ENCODE results near the gene GALM.
"Not testable (repeated sequence)": the region's sequence is repeated elsewhere in the genome, so short reads cannot be mapped to it uniquely, and the experiment has no call there.

GALM gene

GRCh38 chr2:38748943-38749804, 83.3 kb downstream of the GALM start:
- peaks cover 6% of the 10 kb centered on the region for H3K4me1 ChIP-seq (ENCODE audit: insufficient read depth, low read length)
- no peak overlapping the region for H3K27ac ChIP-seq (ENCODE audit: low read length)
- H3K9me3 ChIP-seq (ENCODE audit: insufficient read depth, low read depth, low read length): no peaks in the 10 kb centered on the region
- H3K27me3 ChIP-seq (ENCODE audit: insufficient read depth, low read length): no peaks in the 10 kb centered on the region
- H3K36me3 ChIP-seq (ENCODE audit: insufficient read depth, low read depth, low read length): peaks cover 64% of the 10 kb centered on the region
- H3K4me3 ChIP-seq (ENCODE audit: low read length): peak overlapping the region; percentile 92
- H3K9ac ChIP-seq (ENCODE audit: low read depth, low read length): peak overlapping the region; percentile 99

GRCh38 chr2:38750011-38750890, 84.3 kb downstream of the GALM start:
- no peaks in the 10 kb centered on the region for H3K27me3 ChIP-seq (ENCODE audit: insufficient read depth, low read length)
- peaks cover 53% of the 10 kb centered on the region for H3K36me3 ChIP-seq (ENCODE audit: insufficient read depth, low read depth, low read length)
- peak overlapping the region; percentile 92 for H3K4me3 ChIP-seq (ENCODE audit: low read length)
- peaks cover 6% of the 10 kb centered on the region for H3K4me1 ChIP-seq (ENCODE audit: insufficient read depth, low read length)
- peak overlapping the region; percentile 99 for H3K9ac ChIP-seq (ENCODE audit: low read depth, low read length)
- H3K9me3 ChIP-seq (ENCODE audit: insufficient read depth, low read depth, low read length): no peaks in the 10 kb centered on the region
- peak overlapping the region; percentile 96 for H3K27ac ChIP-seq (ENCODE audit: low read length)

GRCh38 chr2:38750891-38751595, 85.1 kb downstream of the GALM start, which contains the start of gene SRSF7:
Gene SRSF7, minus strand, starts transcription at chr2:38751361. Its CDS starts 105 bp downstream, at chr2:38751256.
- Histone ChIP-seq H3K4me1 (ENCODE audit: insufficient read depth, low read length) (peaks cover 6% of the 10 kb centered on the region), H3K27me3 (ENCODE audit: insufficient read depth, low read length) (no peaks in the 10 kb centered on the region), H3K9ac (ENCODE audit: low read depth, low read length) (peak within 1 kb of the TSS; percentile 99), H3K4me3 (ENCODE audit: low read length) (peak within 1 kb of the TSS; percentile 92), H3K9me3 (ENCODE audit: insufficient read depth, low read depth, low read length) (no peaks in the 10 kb centered on the region), H3K27ac (ENCODE audit: low read length) (peak within 1 kb of the TSS; percentile 96), H3K36me3 (ENCODE audit: insufficient read depth, low read depth, low read length) (peaks cover 46% of the 10 kb centered on the region)

DNA sequence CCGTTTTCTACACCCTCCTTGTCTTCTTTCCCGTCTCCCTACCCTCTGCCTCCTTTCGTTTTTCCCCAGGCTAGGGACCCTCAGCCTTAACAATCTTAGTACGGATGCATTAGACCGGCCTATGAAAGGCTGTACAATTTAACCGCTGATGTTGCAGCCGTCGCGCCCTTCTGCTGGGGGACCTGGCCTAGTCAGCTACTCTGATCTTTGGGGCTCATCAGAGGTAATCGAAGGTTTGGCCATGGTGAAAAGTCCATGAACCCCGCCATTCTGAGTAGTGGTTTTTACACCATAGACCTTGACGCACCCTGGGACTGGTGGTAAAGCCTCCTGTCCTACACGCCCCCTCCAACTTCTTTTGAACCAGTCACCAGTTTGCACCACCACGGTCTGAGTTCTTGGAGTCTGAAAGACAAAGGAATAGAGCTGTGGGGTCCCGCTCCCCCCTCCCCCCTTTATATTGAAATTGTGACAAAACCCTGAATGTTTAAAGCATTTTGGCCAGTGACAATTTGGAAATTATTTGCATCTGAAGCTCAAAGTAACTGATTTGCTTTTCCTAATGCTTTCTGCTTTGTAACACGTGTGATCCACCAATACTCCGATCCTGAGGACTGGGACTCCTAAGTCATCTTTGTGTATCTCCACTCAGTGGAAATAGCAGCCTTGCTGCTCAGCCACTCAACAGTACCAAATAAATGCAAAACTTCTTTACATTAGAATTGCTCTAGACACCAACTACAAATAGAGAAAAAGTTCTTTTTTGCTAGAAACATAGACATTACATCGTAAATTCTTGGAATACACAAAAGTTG, 85.9 kb downstream of the GALM start:
- Histone ChIP-seq H3K27me3 (ENCODE audit: insufficient read depth, low read length) (no peaks in the 10 kb centered on the region), H3K4me3 (ENCODE audit: low read length) (peak overlapping the region; percentile 92), H3K4me1 (ENCODE audit: insufficient read depth, low read length) (peaks cover 6% of the 10 kb centered on the region), H3K36me3 (ENCODE audit: insufficient read depth, low read depth, low read length) (peaks cover 38% of the 10 kb centered on the region), H3K9me3 (ENCODE audit: insufficient read depth, low read depth, low read length) (no peaks in the 10 kb centered on the region), H3K27ac (ENCODE audit: low read length) (peak overlapping the region; percentile 86), H3K9ac (ENCODE audit: low read depth, low read length) (peak overlapping the region; percentile 92)

- Histone ChIP-seq H3K36me3 (ENCODE audit: insufficient read depth, low read depth, low read length) (peaks cover 15% of the 10 kb centered on the region), H3K4me3 (ENCODE audit: low read length) (no peak overlapping the region), H3K27ac (ENCODE audit: low read length) (no peak overlapping the region), H3K4me1 (ENCODE audit: insufficient read depth, low read length) (peaks cover 6% of the 10 kb centered on the region), H3K9me3 (ENCODE audit: insufficient read depth, low read depth, low read length) (no peaks in the 10 kb centered on the region), H3K27me3 (ENCODE audit: insufficient read depth, low read length) (no peaks in the 10 kb centered on the region), H3K9ac (ENCODE audit: low read depth, low read length) (no peak overlapping the region)
Measured at GRCh38 chr2:38754049-38754448, 88.1 kb downstream of the GALM start.

- H3K4me1 ChIP-seq (ENCODE audit: insufficient read depth, low read length): peaks cover 6% of the 10 kb centered on the region
- H3K27me3 ChIP-seq (ENCODE audit: insufficient read depth, low read length): no peaks in the 10 kb centered on the region
- H3K9me3 ChIP-seq (ENCODE audit: insufficient read depth, low read depth, low read length): no peaks in the 10 kb centered on the region
- no peak overlapping the region for H3K4me3 ChIP-seq (ENCODE audit: low read length)
- peaks cover 11% of the 10 kb centered on the region for H3K36me3 ChIP-seq (ENCODE audit: insufficient read depth, low read depth, low read length)
- H3K27ac ChIP-seq (ENCODE audit: low read length): no peak overlapping the region
- H3K9ac ChIP-seq (ENCODE audit: low read depth, low read length): no peak overlapping the region
Measured at GRCh38 chr2:38754506-38754905, 88.6 kb downstream of the GALM start.

DNA sequence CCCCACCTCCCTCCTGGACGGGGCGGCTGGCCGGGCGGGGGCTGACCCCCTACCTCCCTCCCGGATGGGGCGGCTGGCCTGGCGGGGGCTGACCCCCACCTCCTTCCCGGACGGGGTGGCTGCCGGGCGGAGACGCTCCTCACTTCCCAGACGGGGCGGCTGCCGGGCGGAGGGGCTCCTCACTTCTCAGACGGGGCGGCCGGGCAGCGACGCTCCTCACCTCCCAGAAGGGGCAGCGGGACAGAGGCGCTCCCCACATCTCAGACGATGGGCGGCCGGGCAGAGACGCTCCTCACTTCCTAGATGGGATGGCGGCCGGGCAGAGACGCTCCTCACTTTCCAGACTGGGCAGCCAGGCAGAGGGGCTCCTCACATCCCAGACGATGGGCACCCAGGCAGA, 90.0 kb downstream of the GALM start:
- not testable (repeated sequence) for H3K27ac ChIP-seq (ENCODE audit: low read length); H3K36me3 ChIP-seq (ENCODE audit: insufficient read depth, low read depth, low read length); H3K9ac ChIP-seq (ENCODE audit: low read depth, low read length); H3K4me1 ChIP-seq (ENCODE audit: insufficient read depth, low read length); H3K9me3 ChIP-seq (ENCODE audit: insufficient read depth, low read depth, low read length); H3K4me3 ChIP-seq (ENCODE audit: low read length); H3K27me3 ChIP-seq (ENCODE audit: insufficient read depth, low read length)

DNA sequence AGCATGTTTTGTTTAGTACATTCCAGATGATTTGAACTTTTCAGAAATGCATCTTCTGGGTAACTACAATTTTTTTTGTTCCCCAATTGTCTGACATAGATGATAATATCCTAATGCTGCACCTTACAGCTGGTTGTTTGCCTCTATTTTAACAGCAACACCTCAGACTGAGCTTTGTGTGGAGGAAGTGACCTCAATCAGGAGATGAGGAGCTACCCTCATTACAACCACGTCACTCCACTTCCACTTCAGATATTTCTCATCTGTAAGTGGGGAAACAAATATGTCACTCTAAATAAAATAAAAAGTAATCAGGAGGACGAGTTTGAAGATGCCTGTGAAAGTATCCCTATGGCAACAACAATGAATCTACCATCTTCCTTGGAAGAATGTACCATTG, 97.3 kb downstream of the GALM start:
- Histone ChIP-seq H3K27me3 (ENCODE audit: insufficient read depth, low read length) (no peaks in the 10 kb centered on the region), H3K4me3 (ENCODE audit: low read length) (no peak overlapping the region), H3K4me1 (ENCODE audit: insufficient read depth, low read length) (no peaks in the 10 kb centered on the region), H3K27ac (ENCODE audit: low read length) (no peak overlapping the region), H3K36me3 (ENCODE audit: insufficient read depth, low read depth, low read length) (no peaks in the 10 kb centered on the region), H3K9me3 (ENCODE audit: insufficient read depth, low read depth, low read length) (no peaks in the 10 kb centered on the region), H3K9ac (ENCODE audit: low read depth, low read length) (no peak overlapping the region)

DNA sequence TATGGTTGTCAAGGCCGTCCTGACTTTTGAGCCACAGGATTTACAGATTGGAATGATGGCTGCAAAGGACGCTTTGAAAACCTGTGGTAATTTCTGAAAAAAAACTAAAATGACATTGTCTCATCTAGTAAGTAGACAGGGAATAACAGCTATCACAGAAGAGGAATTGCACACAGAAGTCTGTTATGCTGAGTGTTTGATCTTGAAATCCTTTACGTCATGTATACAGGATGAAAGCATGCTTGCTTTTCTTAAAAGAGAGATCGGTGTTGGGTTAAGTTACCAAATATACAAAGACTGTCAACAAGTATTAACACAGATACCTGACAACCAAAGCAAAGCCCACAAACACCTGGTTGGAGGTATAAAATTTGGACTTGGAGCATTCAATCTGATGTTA, 97.8 kb downstream of the GALM start:
- Histone ChIP-seq H3K36me3 (ENCODE audit: insufficient read depth, low read depth, low read length) (no peaks in the 10 kb centered on the region), H3K9me3 (ENCODE audit: insufficient read depth, low read depth, low read length) (no peaks in the 10 kb centered on the region), H3K27ac (ENCODE audit: low read length) (no peak overlapping the region), H3K9ac (ENCODE audit: low read depth, low read length) (no peak overlapping the region), H3K4me3 (ENCODE audit: low read length) (no peak overlapping the region), H3K27me3 (ENCODE audit: insufficient read depth, low read length) (no peaks in the 10 kb centered on the region), H3K4me1 (ENCODE audit: insufficient read depth, low read length) (no peaks in the 10 kb centered on the region)

DNA sequence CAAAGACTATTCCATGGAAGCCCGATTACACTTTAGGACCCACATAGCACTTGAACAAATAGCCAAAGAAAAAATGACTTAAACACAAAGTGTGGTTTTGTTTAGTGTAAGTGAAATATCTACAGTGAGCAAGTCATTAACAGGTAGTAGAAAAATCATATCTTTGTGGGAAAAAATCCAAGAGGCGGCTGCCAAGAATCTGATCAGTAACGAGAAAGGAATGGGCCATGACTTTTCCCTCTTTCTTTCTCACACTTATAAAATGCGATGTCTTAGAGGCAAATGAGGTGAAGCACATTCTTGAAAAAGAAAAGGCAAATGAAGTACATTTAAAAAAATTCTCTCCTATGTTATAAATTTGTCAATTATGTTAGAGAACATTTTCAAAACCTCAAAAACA, 99.2 kb downstream of the GALM start:
- Histone ChIP-seq H3K27me3 (ENCODE audit: insufficient read depth, low read length) (no peaks in the 10 kb centered on the region), H3K9me3 (ENCODE audit: insufficient read depth, low read depth, low read length) (no peaks in the 10 kb centered on the region), H3K4me1 (ENCODE audit: insufficient read depth, low read length) (no peaks in the 10 kb centered on the region), H3K4me3 (ENCODE audit: low read length) (no peak overlapping the region), H3K27ac (ENCODE audit: low read length) (no peak overlapping the region), H3K36me3 (ENCODE audit: insufficient read depth, low read depth, low read length) (no peaks in the 10 kb centered on the region), H3K9ac (ENCODE audit: low read depth, low read length) (no peak overlapping the region)

- Histone ChIP-seq H3K36me3 (ENCODE audit: insufficient read depth, low read depth, low read length) (no peaks in the 10 kb centered on the region), H3K4me1 (ENCODE audit: insufficient read depth, low read length) (no peaks in the 10 kb centered on the region), H3K27ac (ENCODE audit: low read length) (no peak overlapping the region), H3K9ac (ENCODE audit: low read depth, low read length) (no peak overlapping the region), H3K9me3 (ENCODE audit: insufficient read depth, low read depth, low read length) (no peaks in the 10 kb centered on the region), H3K27me3 (ENCODE audit: insufficient read depth, low read length) (no peaks in the 10 kb centered on the region), H3K4me3 (ENCODE audit: low read length) (no peak overlapping the region)
Measured at GRCh38 chr2:38765551-38765950, 99.6 kb downstream of the GALM start.
